Cardiac septum (tissue), 1 donor: ENCODE results near the gene ANKRD11. TPM values are rescaled to one million over a fixed set of nuclear protein-coding genes. Genes with fewer than 3 reads are reported as not detected.
"Not testable (repeated sequence)": the region's sequence is repeated elsewhere in the genome, so short reads cannot be mapped to it uniquely, and the experiment has no call there.

Experiments
- DNase-seq: peaks from one replicate; pipeline ENCODE4 v3.0.0-alpha.2; 2020; ENCODE audit warnings: low spot score
- intact Hi-C: fragments of 100-400 bp; cut with DNase I; formaldehyde crosslinking; loops from one replicate; pipeline ENCODE4 v1.14.0; 2022
- total RNA-seq: library from RNA; stranded (reverse); fragmentation: NEBNext Ultra II Directional; extraction: Animal tissue kit (Norgen Biotek cat#: 25700); gene quantifications from one replicate; pipeline ENCODE4 v1.2.1, GENCODE V29; 2021
- donor health status: DM: no; HTN: no; CAD: no.

The ANKRD11 gene
- total RNA-seq, 1 donor from 2014 or later, result 77.9 TPM

DNA sequence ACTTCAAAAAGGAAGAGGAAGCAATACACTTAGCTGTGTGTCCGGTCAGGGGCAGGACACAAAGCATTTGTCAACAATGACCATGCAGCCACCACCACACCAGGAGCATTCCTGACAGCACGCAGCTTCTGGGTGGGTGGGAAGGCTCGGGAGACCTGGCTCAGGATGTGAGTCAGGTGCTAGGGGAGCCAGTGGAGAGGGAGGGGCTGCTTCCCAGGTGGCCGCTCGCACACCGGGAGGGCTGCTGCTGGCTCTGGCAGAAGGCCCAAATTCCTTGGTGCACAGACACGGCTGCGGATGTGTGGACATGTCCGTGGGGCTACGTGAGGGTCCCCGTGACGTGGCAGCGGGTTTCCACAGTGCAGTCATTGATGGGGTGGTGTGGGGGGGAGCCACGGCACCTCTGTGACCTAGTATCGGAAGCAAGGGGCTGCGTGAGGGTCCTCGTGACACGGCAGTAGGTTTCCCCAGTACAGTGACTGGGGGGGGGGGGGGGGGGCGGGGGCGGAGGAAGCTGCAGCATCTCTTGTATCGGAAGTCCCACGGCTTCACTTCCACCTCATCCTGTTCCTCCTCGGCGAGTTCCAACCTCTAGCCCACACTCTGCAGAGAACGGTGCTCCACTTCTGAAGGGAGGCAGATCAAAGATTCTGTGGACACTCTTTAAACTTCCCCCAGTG is 160.0 kb downstream of the ANKRD11 start:
- no peak for DNase-seq
- intact Hi-C loops, result loop anchor here (5.0 kb wide), 1 partner anchor 157 kb away; no protein-coding TSS in a partner anchor

DNA sequence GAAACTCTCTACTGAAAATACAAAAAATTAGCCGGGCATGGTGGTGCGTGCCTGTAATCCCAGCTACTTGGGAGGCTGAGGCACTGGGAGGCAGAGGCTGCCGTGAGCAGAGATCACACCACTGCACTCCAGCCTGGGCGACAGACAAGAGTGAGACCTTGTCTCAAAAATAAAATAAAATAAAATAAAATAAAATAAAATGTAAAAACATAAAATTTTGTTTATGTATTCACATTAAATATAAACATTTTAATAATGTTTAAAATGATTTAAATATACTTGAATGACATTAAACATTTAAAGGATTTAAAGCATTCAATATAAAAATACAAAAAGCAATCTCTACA is 160.6 kb downstream of the ANKRD11 start:
- intact Hi-C loops, result loop anchor here (5.0 kb wide), 1 partner anchor 157 kb away; no protein-coding TSS in a partner anchor
- not testable (repeated sequence) for DNase-seq

GRCh38 chr16:89328412-89329400 is 161.7 kb downstream of the ANKRD11 start:
- intact Hi-C loops, DNase-seq: not testable (repeated sequence)

GRCh38 chr16:89326721-89327120 is 163.6 kb downstream of the ANKRD11 start:
- peak; percentile 71 for DNase-seq
- intact Hi-C loops, result loop anchor here (2.0 kb wide), 1 partner anchor 182 kb away; the partner anchor contains the start of gene SPG7

DNA sequence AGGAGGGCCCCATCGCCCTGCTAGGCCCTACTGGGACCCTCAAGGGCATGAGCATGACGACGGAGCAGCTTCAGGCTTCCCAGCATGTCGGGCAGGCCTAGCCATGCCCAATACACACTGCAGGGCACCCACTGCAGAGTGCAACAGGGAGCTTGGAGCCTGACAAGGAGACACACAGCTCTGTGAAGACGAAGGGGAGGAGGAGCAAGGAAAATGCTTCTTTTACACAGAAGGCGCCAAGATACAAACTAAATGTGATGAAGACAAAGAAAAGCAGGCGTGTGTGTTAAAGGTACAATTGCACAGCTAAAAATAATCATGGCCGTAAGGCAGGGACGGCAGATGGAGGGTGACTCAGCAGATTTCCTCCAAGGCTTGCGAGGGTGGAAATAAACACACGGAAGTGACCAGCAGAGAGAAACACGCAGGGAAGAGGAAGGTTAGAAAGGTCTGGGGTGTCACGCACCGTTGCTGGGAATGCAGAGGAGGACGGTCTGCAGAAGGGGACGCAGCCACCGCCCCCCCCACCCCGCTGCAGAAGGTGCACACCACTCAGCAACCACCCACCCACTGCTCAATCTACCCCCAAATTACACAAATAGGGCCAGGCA is 164.4 kb downstream of the ANKRD11 start:
- intact Hi-C loops, result loop anchor here (2.0 kb wide), 1 partner anchor 183 kb away; the partner anchor contains the start of gene SPG7
- DNase-seq, result peak; percentile 89

- intact Hi-C loops, result no loop called here
- no peak for DNase-seq
Measured at GRCh38 chr16:89324056-89325010, 166.0 kb downstream of the ANKRD11 start.

DNA sequence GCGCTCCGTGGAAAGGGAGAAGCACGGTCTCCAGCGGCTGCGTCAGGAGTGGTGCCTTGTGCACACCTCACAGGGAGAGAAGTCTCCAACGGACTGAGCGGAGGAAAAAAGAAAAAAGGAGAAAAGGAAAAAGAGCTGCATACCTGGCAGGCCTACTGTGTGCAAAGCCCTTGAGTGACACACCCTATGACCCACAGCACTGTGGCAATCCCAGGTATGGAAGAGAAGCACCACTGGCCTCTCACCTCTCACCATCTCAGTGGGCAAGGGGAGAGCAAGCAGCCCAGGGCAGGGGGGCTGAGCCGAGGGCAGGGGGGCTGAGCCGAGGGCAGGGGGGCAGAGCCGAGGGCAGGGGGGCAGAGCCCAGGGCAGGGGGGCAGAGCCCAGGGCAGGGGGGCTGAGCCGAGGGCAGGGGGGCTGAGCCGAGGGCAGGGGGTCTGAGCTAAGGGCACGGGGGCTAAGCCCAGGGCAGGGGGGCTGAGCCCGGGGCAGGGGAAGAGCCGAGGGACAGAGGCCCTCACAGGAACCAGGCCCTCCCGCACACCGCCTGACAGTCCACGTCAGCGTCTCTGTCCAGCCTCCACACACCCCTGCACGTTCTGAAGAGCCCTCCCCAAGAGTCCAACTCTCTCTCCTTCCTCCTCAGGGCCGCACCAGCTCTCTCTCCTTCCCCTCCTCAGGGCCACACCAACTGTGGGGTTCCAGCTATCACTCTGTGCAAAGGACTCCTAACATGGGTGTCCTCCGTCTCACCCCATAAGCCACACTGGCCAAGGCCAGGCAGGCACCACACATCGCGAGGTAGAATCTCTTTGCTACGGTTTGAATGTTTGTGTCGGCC is 167.0 kb downstream of the ANKRD11 start:
- intact Hi-C loops, result no loop called here
- no peak for DNase-seq

GRCh38 chr16:89322321-89323119 is 167.8 kb downstream of the ANKRD11 start:
- DNase-seq, result no peak
- intact Hi-C loops, result no loop called here

DNA sequence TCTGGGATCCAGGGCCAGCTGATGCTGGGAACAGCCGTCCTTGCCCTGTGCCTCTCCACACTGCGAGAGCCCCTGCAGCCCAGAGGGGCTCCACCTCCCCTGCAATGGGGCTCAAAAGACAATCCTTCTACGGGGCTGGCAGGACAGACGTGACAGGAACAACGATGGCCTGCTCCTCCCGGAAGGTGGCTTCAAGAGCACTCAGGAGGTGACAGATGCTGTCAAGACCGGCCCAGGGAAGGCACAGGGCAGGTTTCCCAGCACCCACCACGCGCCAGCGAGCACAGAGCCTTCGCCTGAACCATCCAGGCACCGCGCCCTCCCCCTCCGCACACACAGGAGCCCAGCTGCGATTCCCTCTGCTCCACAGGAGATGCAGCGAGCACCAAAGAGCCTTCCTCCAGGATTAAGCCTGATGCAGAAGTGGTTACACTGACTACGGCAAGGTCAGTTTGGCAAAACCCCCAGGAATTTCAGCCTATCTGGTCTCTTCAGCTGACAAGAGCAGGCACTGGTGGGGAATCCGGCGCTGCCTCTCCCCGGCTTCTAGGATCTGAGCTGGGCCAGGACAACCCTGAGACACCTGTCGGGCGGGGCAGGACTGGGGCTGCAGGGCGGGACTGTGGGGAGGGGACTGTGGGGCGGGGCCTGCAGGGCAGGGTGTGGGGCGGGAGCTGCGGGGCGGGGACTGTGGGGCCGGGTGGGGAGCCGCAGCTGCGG is 169.4 kb downstream of the ANKRD11 start:
- DNase-seq, result no peak
- intact Hi-C loops, result no loop called here

DNA sequence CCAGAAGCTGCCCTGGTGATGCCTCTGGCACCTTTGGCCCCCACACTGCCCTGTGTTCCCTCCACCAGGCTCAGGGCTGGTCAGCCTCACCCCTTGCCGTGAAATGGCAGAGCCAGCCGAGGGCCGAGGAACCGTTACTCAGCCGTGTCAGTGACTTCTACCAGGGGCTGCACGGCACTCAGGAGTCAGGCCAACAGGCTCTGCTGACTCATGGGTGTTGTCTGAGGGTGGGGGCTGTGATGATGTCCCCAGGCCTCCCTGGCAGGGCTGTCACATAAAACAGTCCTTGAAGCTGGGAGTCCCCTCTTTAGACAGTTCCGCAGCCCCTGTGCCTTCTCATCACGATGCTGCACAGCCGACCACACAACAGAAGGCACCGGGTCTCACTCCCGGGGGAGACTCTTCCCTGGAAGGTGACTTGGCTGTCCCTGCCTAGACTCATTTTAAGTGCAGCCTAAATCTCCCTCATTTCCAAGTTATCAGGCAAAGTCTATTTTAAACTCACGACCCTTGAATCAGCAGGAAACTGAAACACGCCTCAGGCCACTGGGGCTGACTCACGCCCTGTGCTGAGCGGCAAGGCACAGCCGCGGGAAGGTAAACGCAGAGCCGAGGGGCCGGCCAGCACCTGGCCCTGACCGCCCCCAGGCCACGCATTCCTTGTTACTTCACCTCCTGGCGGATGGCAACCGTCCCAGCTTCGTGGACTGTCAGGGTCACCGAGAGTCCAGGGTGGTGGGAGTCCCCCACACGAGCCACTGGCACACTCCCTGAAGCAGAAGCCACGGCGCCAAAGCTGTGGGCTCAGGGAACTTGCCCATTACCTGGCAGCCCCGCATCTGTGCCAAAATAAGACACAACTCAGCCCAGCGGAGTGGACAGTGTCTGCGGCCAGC is 170.2 kb downstream of the ANKRD11 start:
- intact Hi-C loops, result no loop called here
- no peak for DNase-seq

DNA sequence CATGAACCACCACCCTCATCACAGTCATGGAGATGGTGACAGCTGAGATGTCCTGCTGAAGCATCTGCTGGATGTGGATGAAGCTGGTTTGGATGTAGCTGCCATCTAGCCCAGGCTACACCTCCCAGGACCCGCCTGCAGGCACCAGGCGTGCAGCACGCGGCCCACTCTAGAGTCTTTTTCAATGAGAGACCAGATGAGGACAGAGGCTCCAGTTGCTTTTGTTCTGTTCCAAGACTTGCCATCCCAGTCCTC is 170.8 kb downstream of the ANKRD11 start:
- DNase-seq, result no peak
- intact Hi-C loops, result no loop called here

GRCh38 chr16:89318871-89319630 is 171.3 kb downstream of the ANKRD11 start:
- intact Hi-C loops, result no loop called here

GRCh38 chr16:89318430-89318758 is 172.0 kb downstream of the ANKRD11 start:
- no peak for DNase-seq

More at GRCh38 chr16:89318871-89319630, 171.3 kb downstream of the ANKRD11 start:
- no peak for DNase-seq

DNA sequence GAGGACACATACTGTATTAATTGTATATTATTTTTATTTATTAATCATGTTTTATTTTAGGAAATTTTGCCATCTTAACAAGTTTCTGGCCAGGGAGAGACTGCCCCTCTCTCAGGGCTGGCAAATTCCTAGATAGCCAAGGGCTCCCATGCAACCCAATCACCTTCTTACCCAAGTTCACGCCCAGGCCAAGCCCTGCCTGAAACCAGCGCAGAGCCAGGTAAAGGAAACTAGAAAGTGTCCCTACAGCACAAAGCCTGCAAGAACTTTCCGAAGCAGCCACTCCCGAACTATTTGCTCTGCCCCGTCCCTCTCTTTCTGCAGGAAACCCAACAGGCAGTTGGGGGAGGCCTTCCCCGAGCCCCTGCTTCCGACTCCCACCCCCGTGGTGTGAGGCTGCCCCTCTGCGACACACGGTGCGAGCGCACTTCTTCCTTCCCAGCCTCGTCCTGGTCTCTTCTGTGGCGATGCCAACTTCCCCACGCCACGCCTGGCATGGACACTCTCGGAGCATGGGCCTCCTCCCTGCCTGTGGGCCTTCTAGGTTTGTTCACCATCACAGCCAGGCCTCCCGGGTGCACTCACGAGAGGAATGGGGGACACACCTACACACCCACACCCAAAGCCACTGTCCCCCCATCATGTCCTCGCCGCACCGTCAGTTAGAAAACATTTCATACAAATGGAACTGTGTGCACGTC is 172.5 kb downstream of the ANKRD11 start:
- intact Hi-C loops, result no loop called here
- no peak for DNase-seq

More at GRCh38 chr16:89318430-89318758, 172.0 kb downstream of the ANKRD11 start:
- intact Hi-C loops, result no loop called here
